ENCODE data around the gene AKAP6. TPM values are rescaled to one million over a fixed set of nuclear protein-coding genes. Genes with fewer than 3 reads are reported as not detected.

AKAP6 gene
- total and polyA plus RNA-seq, 2 experiments from 2014 or later = 0.38 to 0.42 TPM

DNA sequence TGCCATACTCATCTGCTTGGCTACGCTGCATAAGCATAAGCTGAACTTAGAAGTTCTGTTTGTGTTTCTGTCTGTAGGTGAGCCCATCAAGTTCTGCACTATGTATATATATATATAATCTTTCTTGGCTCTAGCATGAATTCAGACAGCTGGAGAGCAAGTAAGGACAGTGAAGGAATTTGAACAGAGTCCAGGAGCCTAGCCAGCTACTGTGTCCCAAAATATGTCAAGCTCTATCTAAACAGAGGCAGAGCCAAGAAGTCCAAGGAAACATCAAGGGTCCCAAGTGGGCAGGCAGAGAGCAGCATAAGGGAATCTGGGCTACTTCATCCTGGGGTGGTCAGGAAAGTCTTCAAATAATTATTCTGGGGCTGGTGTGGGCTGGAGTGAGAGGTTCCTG, 491.1 kb downstream of the AKAP6 start (continued):
- TF ChIP-seq, protein P1, sequence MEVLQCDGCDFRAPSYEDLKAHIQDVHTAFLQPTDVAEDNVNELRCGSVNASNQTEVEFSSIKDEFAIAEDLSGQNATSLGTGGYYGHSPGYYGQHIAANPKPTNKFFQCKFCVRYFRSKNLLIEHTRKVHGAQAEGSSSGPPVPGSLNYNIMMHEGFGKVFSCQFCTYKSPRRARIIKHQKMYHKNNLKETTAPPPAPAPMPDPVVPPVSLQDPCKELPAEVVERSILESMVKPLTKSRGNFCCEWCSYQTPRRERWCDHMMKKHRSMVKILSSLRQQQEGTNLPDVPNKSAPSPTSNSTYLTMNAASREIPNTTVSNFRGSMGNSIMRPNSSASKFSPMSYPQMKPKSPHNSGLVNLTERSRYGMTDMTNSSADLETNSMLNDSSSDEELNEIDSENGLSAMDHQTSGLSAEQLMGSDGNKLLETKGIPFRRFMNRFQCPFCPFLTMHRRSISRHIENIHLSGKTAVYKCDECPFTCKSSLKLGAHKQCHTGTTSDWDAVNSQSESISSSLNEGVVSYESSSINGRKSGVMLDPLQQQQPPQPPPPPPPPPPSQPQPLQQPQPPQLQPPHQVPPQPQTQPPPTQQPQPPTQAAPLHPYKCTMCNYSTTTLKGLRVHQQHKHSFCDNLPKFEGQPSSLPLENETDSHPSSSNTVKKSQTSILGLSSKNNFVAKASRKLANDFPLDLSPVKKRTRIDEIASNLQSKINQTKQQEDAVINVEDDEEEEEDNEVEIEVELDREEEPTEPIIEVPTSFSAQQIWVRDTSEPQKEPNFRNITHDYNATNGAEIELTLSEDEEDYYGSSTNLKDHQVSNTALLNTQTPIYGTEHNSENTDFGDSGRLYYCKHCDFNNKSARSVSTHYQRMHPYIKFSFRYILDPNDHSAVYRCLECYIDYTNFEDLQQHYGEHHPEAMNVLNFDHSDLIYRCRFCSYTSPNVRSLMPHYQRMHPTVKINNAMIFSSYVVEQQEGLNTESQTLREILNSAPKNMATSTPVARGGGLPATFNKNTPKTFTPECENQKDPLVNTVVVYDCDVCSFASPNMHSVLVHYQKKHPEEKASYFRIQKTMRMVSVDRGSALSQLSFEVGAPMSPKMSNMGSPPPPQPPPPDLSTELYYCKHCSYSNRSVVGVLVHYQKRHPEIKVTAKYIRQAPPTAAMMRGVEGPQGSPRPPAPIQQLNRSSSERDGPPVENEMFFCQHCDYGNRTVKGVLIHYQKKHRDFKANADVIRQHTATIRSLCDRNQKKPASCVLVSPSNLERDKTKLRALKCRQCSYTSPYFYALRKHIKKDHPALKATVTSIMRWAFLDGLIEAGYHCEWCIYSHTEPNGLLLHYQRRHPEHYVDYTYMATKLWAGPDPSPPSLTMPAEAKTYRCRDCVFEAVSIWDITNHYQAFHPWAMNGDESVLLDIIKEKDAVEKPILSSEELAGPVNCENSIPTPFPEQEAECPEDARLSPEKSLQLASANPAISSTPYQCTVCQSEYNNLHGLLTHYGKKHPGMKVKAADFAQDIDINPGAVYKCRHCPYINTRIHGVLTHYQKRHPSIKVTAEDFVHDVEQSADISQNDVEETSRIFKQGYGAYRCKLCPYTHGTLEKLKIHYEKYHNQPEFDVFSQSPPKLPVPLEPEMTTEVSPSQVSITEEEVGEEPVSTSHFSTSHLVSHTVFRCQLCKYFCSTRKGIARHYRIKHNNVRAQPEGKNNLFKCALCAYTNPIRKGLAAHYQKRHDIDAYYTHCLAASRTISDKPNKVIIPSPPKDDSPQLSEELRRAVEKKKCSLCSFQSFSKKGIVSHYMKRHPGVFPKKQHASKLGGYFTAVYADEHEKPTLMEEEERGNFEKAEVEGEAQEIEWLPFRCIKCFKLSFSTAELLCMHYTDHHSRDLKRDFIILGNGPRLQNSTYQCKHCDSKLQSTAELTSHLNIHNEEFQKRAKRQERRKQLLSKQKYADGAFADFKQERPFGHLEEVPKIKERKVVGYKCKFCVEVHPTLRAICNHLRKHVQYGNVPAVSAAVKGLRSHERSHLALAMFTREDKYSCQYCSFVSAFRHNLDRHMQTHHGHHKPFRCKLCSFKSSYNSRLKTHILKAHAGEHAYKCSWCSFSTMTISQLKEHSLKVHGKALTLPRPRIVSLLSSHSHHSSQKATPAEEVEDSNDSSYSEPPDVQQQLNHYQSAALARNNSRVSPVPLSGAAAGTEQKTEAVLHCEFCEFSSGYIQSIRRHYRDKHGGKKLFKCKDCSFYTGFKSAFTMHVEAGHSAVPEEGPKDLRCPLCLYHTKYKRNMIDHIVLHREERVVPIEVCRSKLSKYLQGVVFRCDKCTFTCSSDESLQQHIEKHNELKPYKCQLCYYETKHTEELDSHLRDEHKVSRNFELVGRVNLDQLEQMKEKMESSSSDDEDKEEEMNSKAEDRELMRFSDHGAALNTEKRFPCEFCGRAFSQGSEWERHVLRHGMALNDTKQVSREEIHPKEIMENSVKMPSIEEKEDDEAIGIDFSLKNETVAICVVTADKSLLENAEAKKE (CRISPR knock-in tag; IDR thresholded peaks at IDR 0.05) = no peak
- TF ChIP-seq CREB1 (CRISPR knock-in tag; IDR thresholded peaks at IDR 0.05; ENCODE audit: low read depth) (no peak), NANOG (IDR thresholded peaks at IDR 0.05; ENCODE audit: borderline replicate concordance) (no peak)

DNA sequence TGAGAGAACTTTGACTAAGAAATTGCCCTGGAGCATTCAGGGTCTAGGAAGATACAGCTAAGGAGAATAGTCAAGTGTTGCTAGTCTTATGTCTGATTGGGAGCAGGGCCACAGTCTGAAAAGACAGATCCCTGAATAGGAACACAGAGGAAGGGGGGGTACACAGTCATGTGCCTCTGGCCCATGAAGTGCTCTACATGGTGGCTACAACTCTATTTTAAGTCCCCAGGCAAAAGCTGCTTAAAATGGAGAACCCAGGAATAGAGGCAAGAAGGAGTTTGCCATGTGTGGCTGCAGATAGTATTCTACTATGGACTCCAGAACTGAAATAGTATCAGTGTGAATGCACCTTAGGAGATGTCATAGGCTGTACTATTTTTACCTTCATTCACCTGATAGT, 491.6 kb downstream of the AKAP6 start:
- Histone ChIP-seq H3K4me2 (no peak overlapping the region), H3K9me2 (ENCODE audit: insufficient read depth) (peaks cover 7% of the 10 kb centered on the region; the same call in 1 of the 2 replicates), H3F3A (replicated peaks; ENCODE audit: low read depth) (no peaks in the 10 kb centered on the region), H3K36me3 (ENCODE audit: insufficient read depth) (no peaks in the 10 kb centered on the region), H3K79me2 (replicated peaks; ENCODE audit: insufficient read depth) (no peaks in the 10 kb centered on the region), H3K27me3 (ENCODE audit: insufficient read depth) (no peaks in the 10 kb centered on the region), H4K20me1 (replicated peaks; ENCODE audit: insufficient read depth) (no peaks in the 10 kb centered on the region), H2AFZ (no peak overlapping the region), H3K27ac (ENCODE audit: low read depth) (no peak overlapping the region), H3K4me1 (ENCODE audit: insufficient read depth) (no peaks in the 10 kb centered on the region), H3K4me3 (no peak overlapping the region)
- DNase-seq (ENCODE audit: low spot score) (no peak), ATAC-seq (no peak)
- Mint-ChIP-seq H3K4me1 (no peaks in the 10 kb centered on the region), H3K27ac (no peak overlapping the region), H3K27me3 (ENCODE audit: insufficient read depth, low read depth, poor library complexity) (peaks cover 2% of the 10 kb centered on the region), H3K9me3 (no peaks in the 10 kb centered on the region), H3K36me3 (ENCODE audit: low read depth) (no peaks in the 10 kb centered on the region), H3K4me3 (no peak overlapping the region)
- TF ChIP-seq EZH2phosphoT487 (IDR thresholded peaks at IDR 0.05; ENCODE audit: unreplicated experiment) (no peak), JUNB (IDR thresholded peaks at IDR 0.05; ENCODE audit: unreplicated experiment) (no peak), ZNF114 (CRISPR knock-in tag; IDR thresholded peaks at IDR 0.05) (no peak), POLR2AphosphoS5 (IDR thresholded peaks at IDR 0.05; ENCODE audit: low read depth) (no peak), NANOG (IDR thresholded peaks at IDR 0.05; ENCODE audit: borderline replicate concordance) (no peak)
- TF ChIP-seq, protein P1 (CRISPR knock-in tag; IDR thresholded peaks at IDR 0.05) = no peak
- TF ChIP-seq, protein P2, sequence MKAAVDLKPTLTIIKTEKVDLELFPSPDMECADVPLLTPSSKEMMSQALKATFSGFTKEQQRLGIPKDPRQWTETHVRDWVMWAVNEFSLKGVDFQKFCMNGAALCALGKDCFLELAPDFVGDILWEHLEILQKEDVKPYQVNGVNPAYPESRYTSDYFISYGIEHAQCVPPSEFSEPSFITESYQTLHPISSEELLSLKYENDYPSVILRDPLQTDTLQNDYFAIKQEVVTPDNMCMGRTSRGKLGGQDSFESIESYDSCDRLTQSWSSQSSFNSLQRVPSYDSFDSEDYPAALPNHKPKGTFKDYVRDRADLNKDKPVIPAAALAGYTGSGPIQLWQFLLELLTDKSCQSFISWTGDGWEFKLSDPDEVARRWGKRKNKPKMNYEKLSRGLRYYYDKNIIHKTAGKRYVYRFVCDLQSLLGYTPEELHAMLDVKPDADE (IDR thresholded peaks at IDR 0.05) = no peak

Data from GM23338 (cell line).